Cardiac septum (tissue), 1 donor: Measurements from ENCODE around the gene BORCS6. TPM values are rescaled to one million over a fixed set of nuclear protein-coding genes. Genes with fewer than 3 reads are reported as not detected.

Experiments used
- DNase-seq: peaks from one replicate; pipeline ENCODE4 v3.0.0-alpha.2; 2020; ENCODE audit warnings: low spot score
- intact Hi-C: fragments of 100-400 bp; cut with DNase I; formaldehyde crosslinking; loops from one replicate; pipeline ENCODE4 v1.14.0; 2022
- long read RNA-seq: library from polyadenylated mRNA; unstranded; transcript quantifications from one replicate; pipeline ENCODE4 v2.0.0, GENCODE V29; 2021
- total RNA-seq: library from RNA; stranded (reverse); fragmentation: NEBNext Ultra II Directional; extraction: Animal tissue kit (Norgen Biotek cat#: 25700); gene quantifications from one replicate; pipeline ENCODE4 v1.2.1, GENCODE V29; 2021
- donor health status: DM: no; HTN: no; CAD: no.

BORCS6 gene
- 6.8 TPM for total RNA-seq
- long read RNA-seq, transcript BORCS6-201 (1 exons, 2,575 nt): major isoform, 23 of 23 reads
- long read RNA-seq, partial matches to known transcripts: 0 of 23 reads
- long read RNA-seq, other reads (novel, unspliced or antisense): 0 of 23 reads

GRCh38 chr17:8189711-8190477 lies at the start of gene BORCS6:
BORCS6 (minus strand) TSS chr17:8190180; CDS start chr17:8190140, 40 bp downstream.
- intact Hi-C loops: loop anchor here (5.0 kb wide), 1 partner anchor 53 kb away; no protein-coding TSS in a partner anchor

GRCh38 chr17:8237886-8238285 lies 47.9 kb upstream of the BORCS6 start:
- intact Hi-C loops: no loop called here
- no peak for DNase-seq

More at GRCh38 chr17:8189711-8190477, at the start of gene BORCS6:
- peak; percentile 100 for DNase-seq

- intact Hi-C loops: no loop called here
- no peak for DNase-seq
These were observed 47.2 kb upstream of the BORCS6 start for GRCh38 chr17:8237175-8237574.

GRCh38 chr17:8235676-8236075 lies 45.7 kb upstream of the BORCS6 start:
- intact Hi-C loops: no loop called here
- DNase-seq: no peak

- intact Hi-C loops: no loop called here
- DNase-seq: no peak
These were observed 44.6 kb upstream of the BORCS6 start for GRCh38 chr17:8234361-8235270.

GRCh38 chr17:8231701-8232100 lies 41.7 kb upstream of the BORCS6 start:
- no peak for DNase-seq
- intact Hi-C loops: no loop called here

- no peak for DNase-seq
- intact Hi-C loops: loop anchor here (2.0 to 10.0 kb wide), 2 partner anchors 22 to 148 kb away; partner anchors contain the start of genes CTC1, KRABD2 and PFAS
These were observed 37.2 kb upstream of the BORCS6 start for GRCh38 chr17:8227238-8227581.

- DNase-seq: peak; percentile 77
- intact Hi-C loops: loop anchor here (2.0 to 10.0 kb wide), 2 partner anchors 22 to 148 kb away; partner anchors contain the start of genes CTC1, KRABD2 and PFAS
These were observed 36.7 kb upstream of the BORCS6 start for GRCh38 chr17:8226536-8227237.

GRCh38 chr17:8225813-8226535 lies 36.0 kb upstream of the BORCS6 start:
- DNase-seq: no peak
- intact Hi-C loops: loop anchor here (2.0 to 10.0 kb wide), 2 partner anchors 23 to 149 kb away; partner anchors contain the start of genes CTC1, KRABD2 and PFAS

GRCh38 chr17:8224891-8225812 lies 35.2 kb upstream of the BORCS6 start:
- DNase-seq: no peak
- intact Hi-C loops: loop anchor here (10.0 kb wide), 1 partner anchor 150 kb away; the partner anchor contains the start of gene KRABD2

- no peak for DNase-seq
- intact Hi-C loops: loop anchor here (2.0 to 10.0 kb wide), 2 partner anchors 103 to 151 kb away; partner anchors contain the start of gene KRABD2
These were observed 33.6 kb upstream of the BORCS6 start for GRCh38 chr17:8223356-8224126.

- peak; percentile 97 for DNase-seq
- intact Hi-C loops: loop anchor here (1.0 to 10.0 kb wide), 3 partner anchors 36 to 152 kb away; partner anchors contain the start of gene KRABD2
These were observed 32.8 kb upstream of the BORCS6 start for GRCh38 chr17:8222630-8223355.

- DNase-seq: no peak
- intact Hi-C loops: loop anchor here (1.0 to 10.0 kb wide), 3 partner anchors 36 to 152 kb away; partner anchors contain the start of gene KRABD2
These were observed 32.3 kb upstream of the BORCS6 start for GRCh38 chr17:8222380-8222629.

- DNase-seq: peak; percentile 88
- intact Hi-C loops: loop anchor here (1.0 to 10.0 kb wide), 3 partner anchors 36 to 153 kb away; partner anchors contain the start of gene KRABD2
These were observed 31.8 kb upstream of the BORCS6 start for GRCh38 chr17:8221663-8222379.
